Ovary (tissue), 9 donors: ENCODE data around the gene TMEM18. TPM values are rescaled to one million over a fixed set of nuclear protein-coding genes. Genes with fewer than 3 reads are reported as not detected.

ENCODE experiments used
- DNase-seq, 5 donors: peaks; one replicate each; pipeline ENCODE4 v3.0.0-alpha.2; 2019 to 2020
- H3K27ac ChIP-seq, 2 donors: fragments of 200-600 bp; one replicate each; pipeline versions ENCODE4 v1.5.1 to v1.8.0; 2019 to 2022
- H3K27me3 ChIP-seq: fragments of 200-600 bp; one replicate; pipeline ENCODE4 v1.8.0; 2022
- H3K36me3 ChIP-seq: fragments of 200-600 bp; sonication (generic); one replicate; pipeline ENCODE4 v1.5.1; 2019
- H3K4me1 ChIP-seq: one replicate; pipeline ENCODE4 v1.8.1; 2013; ENCODE audit warnings: mild to moderate bottlenecking, moderate library complexity; ENCODE audit not compliant: insufficient read depth
- H3K4me3 ChIP-seq: fragments of 200-600 bp; sonication (generic); one replicate; pipeline ENCODE4 v1.5.1; 2017
- H3K9me3 ChIP-seq, 2 donors: fragments of 200-600 bp in 1 of 2; sonication (generic) in 1 of 2; one replicate each; pipeline versions ENCODE4 v1.5.1 to v1.8.1; 2013 to 2019; ENCODE audit warnings: mild to moderate bottlenecking in 1 of 2, moderate library complexity in 1 of 2
- CTCF ChIP-seq, 3 donors: fragments of 450-650 bp in 2 of 3; fragments of 200-600 bp in 1 of 3; IDR thresholded peaks; one replicate each; pipeline versions ENCODE4 v1.5.1 to v1.8.0; 2016 to 2022; ENCODE audit warnings: antibody characterized with exemption in 3 of 3, mild to moderate bottlenecking in 1 of 3
- EP300 ChIP-seq: sonication (generic); formaldehyde crosslinking; IDR thresholded peaks from one replicate; pipeline ENCODE4 v1.6.1; 2017; ENCODE audit warnings: antibody characterized with exemption
- POLR2A ChIP-seq: fragments of 450-650 bp; IDR thresholded peaks from one replicate; pipeline ENCODE4 v1.6.1; 2017; ENCODE audit warnings: antibody characterized with exemption, mild to moderate bottlenecking, moderate library complexity
- WGBS, 3 donors: extraction: QIAGEN DNeasy Blood & Tissue Kit in 1 of 3; methylation state at CpG; one replicate each; pipeline versions ENCODE4 v1.1.5 to v1.1.7; 2013 to 2017; 5-methylcytosine and 5-hydroxymethylcytosine counted together
- intact Hi-C, 4 donors: fragments of 100-400 bp; cut with DNase I; formaldehyde crosslinking; loops; one replicate each; pipeline versions ENCODE4 v1.11.0 to v1.15.1; 2022 to 2023
- polyA plus RNA-seq, 2 donors: library from polyadenylated mRNA; stranded (reverse); fragments of 200-250 nt in 1 of 2; fragments of 350-450 nt in 1 of 2; fragmentation: Illumina TruSeq in 1 of 2; extraction: RNeasy Lipid Tissue Mini Kit (QIAGEN cat#74804) in 1 of 2; gene quantifications; one replicate each; pipeline ENCODE4 v1.2.3, GENCODE V29; 2013 to 2014
- total RNA-seq, 7 donors: library from RNA; depleted of rRNA in 2 of 7; stranded (reverse); fragments of >200 nt in 2 of 7; fragmentation: NEBNext Ultra II Directional in 3 of 7; extraction: Animal tissue kit (Norgen Biotek cat#: 25700) in 3 of 7; gene quantifications; one replicate each; pipeline versions ENCODE4 v1.1.0 to v1.2.4, GENCODE V29; 2016 to 2023
- donor health status: DM: no; HTN: no; CAD: no; lungs with moderate emphysema.
- donor health status: DM: no; HTN: no; CAD: no.
- donor health status: Bipolar disorder and iron deficiency.
- donor health status: DM: yes; HTN: yes; CAD: no.
- donor health status: DM: no; HTN: no; CAD: no.
- donor health status: DM: yes; HTN: yes; CAD: no.

TMEM18 gene
- total and polyA plus RNA-seq, 9 donors: 27.5 to 48.5 (median 40.4) TPM

- TF ChIP-seq POLR2A: no peak
- H3K36me3 ChIP-seq: no peaks in the 10 kb centered on the region
- H3K4me1 ChIP-seq: no peaks in the 10 kb centered on the region
- intact Hi-C loops: no loop called here
- no peak overlapping the region for H3K4me3 ChIP-seq
- DNase-seq: no peak
- H3K9me3 ChIP-seq: no peaks in the 10 kb centered on the region
- H3K27me3 ChIP-seq: no peaks in the 10 kb centered on the region
- H3K27ac ChIP-seq: no peak overlapping the region
- 85 to 91% (median 89%) methylated on average over 6 of the region's 6 CpGs for WGBS, 3 donors
Measured at GRCh38 chr2:618422-618990, 58.7 kb downstream of the TMEM18 start.

GRCh38 chr2:618005-618404, 59.2 kb downstream of the TMEM18 start:
- Histone ChIP-seq H3K9me3 (no peaks in the 10 kb centered on the region), H3K27ac (no peak overlapping the region), H3K27me3 (no peaks in the 10 kb centered on the region), H3K4me1 (no peaks in the 10 kb centered on the region), H3K4me3 (no peak overlapping the region), H3K36me3 (no peaks in the 10 kb centered on the region)
- intact Hi-C loops: no loop called here
- 79 to 86% (median 79%) methylated on average over 3 of the region's 3 CpGs for whole genome bisulfite sequencing, 3 donors
- TF ChIP-seq EP300 (no peak), POLR2A (no peak), CTCF (IDR thresholded peaks at IDR 0.05) (no peak)
- DNase-seq: no peak
